Aorta (tissue), 5 donors: ENCODE measurements around the gene ZNF273. TPM values are rescaled to one million over a fixed set of nuclear protein-coding genes. Genes with fewer than 3 reads are reported as not detected.
"Not testable (repeated sequence)": the region's sequence is repeated elsewhere in the genome, so short reads cannot be mapped to it uniquely, and the experiment has no call there.

Experiments used
- ATAC-seq: fragments of 200-7000 bp; cut with Tn5 transposase; one replicate; pipeline ENCODE4 v1.9.1; 2022; ENCODE audit warnings: moderate library complexity; ENCODE audit not compliant: low FRiP score
- DNase-seq, 2 donors: peaks; one replicate each; pipeline ENCODE4 v3.0.0-alpha.2; 2020
- H3K27ac ChIP-seq, 2 donors: one replicate each; pipeline ENCODE4 v1.5.1; 2013; ENCODE audit warnings: low read length in 2 of 2, mild to moderate bottlenecking in 2 of 2, moderate library complexity in 2 of 2, control low read depth in 1 of 2, inconsistent platforms in 1 of 2, low read depth in 1 of 2
- H3K27me3 ChIP-seq, 2 donors: one replicate each; pipeline ENCODE4 v1.6.1; 2013; ENCODE audit warnings: control low read depth in 1 of 2, low read length in 1 of 2, mild to moderate bottlenecking in 1 of 2, moderate library complexity in 1 of 2; ENCODE audit not compliant: insufficient read depth in 2 of 2, control insufficient read depth in 1 of 2
- H3K36me3 ChIP-seq, 2 donors: one replicate each; pipeline ENCODE4 v1.6.1; 2013; ENCODE audit warnings: control low read depth in 1 of 2, low read length in 1 of 2, mild to moderate bottlenecking in 1 of 2; ENCODE audit not compliant: insufficient read depth in 2 of 2, control insufficient read depth in 1 of 2
- H3K4me1 ChIP-seq, 2 donors: one replicate each; pipeline ENCODE4 v1.6.1; 2013; ENCODE audit warnings: low read length in 2 of 2, control low read depth in 1 of 2, mild to moderate bottlenecking in 1 of 2, moderate library complexity in 1 of 2; ENCODE audit not compliant: insufficient read depth in 2 of 2, control insufficient read depth in 1 of 2
- H3K4me3 ChIP-seq, 2 donors: one replicate each; pipeline ENCODE4 v1.5.1; 2013; ENCODE audit warnings: low read length in 2 of 2, control low read depth in 1 of 2, mild to moderate bottlenecking in 1 of 2
- H3K9me3 ChIP-seq: one replicate; pipeline ENCODE4 v1.6.1; 2013; ENCODE audit warnings: mild to moderate bottlenecking, low read length; ENCODE audit not compliant: control insufficient read depth
- WGBS, 2 donors: extraction: QIAGEN DNeasy Blood & Tissue Kit; methylation state at CpG; one replicate each; pipeline ENCODE4 v1.1.7; 2013; 5-methylcytosine and 5-hydroxymethylcytosine counted together
- intact Hi-C, 2 donors: fragments of 100-400 bp; cut with DNase I; formaldehyde crosslinking; loops; one replicate each; pipeline versions ENCODE4 v1.14.2 to v1.15.0; 2022
- polyA plus RNA-seq, 2 donors: library from polyadenylated mRNA; stranded (reverse); fragments of 200-250 nt; gene quantifications; one replicate each; pipeline ENCODE4 v1.2.3, GENCODE V29; 2013
- total RNA-seq, 2 donors: library from RNA; stranded (reverse); fragmentation: NEBNext Ultra II Directional; extraction: Animal tissue kit (Norgen Biotek cat#: 25700); gene quantifications; one replicate each; pipeline ENCODE4 v1.2.1, GENCODE V29; 2021
- donor health status: healthy with polysubstance abuse.
- donor health status: Bipolar disorder and iron deficiency.
- donor health status: DM: no; HTN: no; CAD: no.
- donor health status: DM: no; HTN: no; CAD: no.
- donor health status: DM: yes; HTN: yes; CAD: no.

ZNF273 gene
- total and polyA plus RNA-seq, 4 donors: 1.9 to 15.7 (median 5.3) TPM

DNA sequence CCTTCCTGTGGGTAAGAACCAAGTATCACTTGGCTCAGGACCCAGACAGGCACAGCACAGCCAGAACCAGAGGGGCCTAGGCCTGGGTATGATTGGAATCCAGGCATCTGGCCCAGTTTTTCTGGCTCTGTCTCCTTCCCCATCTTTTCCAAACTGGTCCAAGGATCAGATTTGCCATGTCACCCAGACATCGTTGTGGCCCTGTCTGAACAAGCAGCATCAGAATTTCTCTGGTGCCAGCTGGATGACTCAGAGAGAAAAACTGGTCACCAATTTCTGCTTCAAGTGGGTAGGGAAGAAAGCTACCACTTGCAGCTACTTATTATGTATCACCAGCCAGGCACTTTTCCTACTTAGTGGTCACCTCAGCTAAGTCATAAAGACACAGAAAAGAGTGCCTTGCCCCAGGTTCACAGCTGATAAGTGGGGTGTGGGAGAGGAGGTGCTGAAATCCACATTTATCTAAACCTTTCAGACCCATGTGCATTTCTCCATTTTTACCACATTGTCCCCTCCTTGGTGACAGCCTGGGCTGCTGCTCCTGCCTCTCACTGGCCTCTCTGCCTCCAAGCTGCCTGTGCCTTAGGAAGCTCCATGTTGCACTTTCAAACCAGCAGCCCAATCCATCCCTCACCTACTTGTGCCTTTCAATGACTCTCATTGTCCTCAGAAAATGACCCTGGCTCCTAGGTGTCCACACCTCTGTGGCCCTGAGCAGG lies 11.6 kb upstream of the ZNF273 start:
- DNase-seq, H3K27me3 ChIP-seq, intact Hi-C loops, H3K36me3 ChIP-seq, H3K4me1 ChIP-seq, H3K4me3 ChIP-seq, H3K9me3 ChIP-seq, ATAC-seq: not testable (repeated sequence)
- 0 to 4% methylated on average over 1 of the region's 1 CpG for WGBS, 2 donors
- peak overlapping the region in 1 of 2 donors; percentile 55 for H3K27ac ChIP-seq

DNA sequence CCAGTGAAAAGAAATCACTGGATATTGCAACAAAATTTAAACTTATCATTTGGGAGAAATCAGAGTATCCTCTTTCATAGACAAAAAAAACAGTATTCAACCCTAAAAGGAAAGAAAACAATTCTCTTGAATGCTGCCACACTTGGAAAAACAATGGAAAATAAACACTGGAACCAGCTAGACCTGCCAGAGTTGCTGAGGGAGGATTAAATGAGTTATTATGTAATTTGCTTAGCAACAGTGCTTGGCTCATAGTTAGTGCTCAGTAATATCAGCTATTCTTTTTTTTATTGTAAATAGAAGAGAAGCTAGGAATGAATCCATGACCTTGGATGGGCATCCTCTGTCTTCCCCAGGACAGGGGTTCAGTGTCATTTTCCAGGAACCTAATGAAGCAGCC lies 11.0 kb upstream of the ZNF273 start:
- DNase-seq (no peak), ATAC-seq (no peak)
- Histone ChIP-seq H3K27me3 (no peaks in the 10 kb centered on the region), H3K27ac (no peak overlapping the region), H3K4me3 (no peak overlapping the region), H3K36me3 (no peaks in the 10 kb centered on the region), H3K4me1 (peaks cover 0 to 2% of the 10 kb centered on the region in 2 donors), H3K9me3 (no peaks in the 10 kb centered on the region)
- intact Hi-C loops: no loop called here

DNA sequence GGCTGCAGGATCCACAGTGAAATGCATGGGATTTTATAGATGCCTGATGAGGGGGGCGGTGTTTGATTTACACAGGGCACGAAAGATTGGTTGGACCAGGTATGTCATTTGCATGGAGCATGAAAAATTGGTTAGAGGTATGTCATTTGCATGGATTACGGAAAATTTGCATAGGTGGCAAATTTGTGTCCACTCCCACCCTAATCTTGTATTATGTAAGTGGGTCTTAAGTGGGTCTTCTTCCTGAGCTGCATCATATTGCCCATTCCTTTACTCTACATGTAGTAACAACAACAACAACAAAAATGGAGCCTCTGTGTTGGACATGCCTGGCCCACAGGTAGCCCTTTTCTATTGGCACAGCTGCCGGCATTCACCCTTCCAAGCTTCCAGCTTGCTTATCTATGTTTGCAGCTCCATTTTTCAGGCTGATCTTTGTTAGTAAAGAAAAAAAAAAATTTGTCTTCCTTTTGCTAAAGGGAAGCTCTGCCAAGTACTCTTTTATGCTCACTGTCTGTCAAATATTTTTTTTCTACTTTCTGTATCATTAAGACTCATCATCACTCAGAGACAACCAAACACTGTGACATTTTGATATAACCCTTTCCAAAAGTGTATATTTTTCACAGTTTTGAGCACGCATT lies 10.3 kb upstream of the ZNF273 start:
- no peak for DNase-seq
- Histone ChIP-seq H3K27me3 (no peaks in the 10 kb centered on the region), H3K27ac (no peak overlapping the region), H3K4me3 (no peak overlapping the region), H3K36me3 (no peaks in the 10 kb centered on the region), H3K9me3 (no peaks in the 10 kb centered on the region), H3K4me1 (peaks cover 0 to 2% of the 10 kb centered on the region in 2 donors)
- WGBS, 2 donors: 88 to 92% methylated on average over 5 of the region's 5 CpGs
- intact Hi-C loops: no loop called here
- no peak for ATAC-seq

DNA sequence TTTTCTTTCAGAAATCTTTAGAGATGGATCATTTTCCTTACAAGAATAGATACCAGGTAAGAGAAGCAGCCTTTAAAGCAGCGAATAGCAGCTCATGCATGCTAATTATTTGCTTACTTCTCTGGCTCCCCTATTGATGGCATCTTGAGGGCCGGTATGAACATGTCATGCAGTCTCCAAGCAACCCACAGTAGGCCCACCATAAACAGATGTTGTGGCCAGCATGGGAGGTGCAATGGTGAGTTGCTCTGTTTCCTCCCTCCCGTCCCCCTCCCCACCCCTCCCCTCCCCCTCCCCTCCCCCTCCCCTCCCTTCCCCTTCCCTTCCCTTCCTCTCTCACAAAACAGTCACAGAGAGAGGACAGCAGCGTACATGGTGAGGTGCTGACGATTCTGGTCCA lies 9.7 kb upstream of the ZNF273 start:
- Histone ChIP-seq H3K4me1 (peaks cover 0 to 2% of the 10 kb centered on the region in 2 donors), H3K36me3 (no peaks in the 10 kb centered on the region), H3K27me3 (no peaks in the 10 kb centered on the region), H3K4me3 (no peak overlapping the region), H3K9me3 (no peaks in the 10 kb centered on the region), H3K27ac (no peak overlapping the region)
- intact Hi-C loops: no loop called here
- 80 to 81% methylated on average over 5 of the region's 5 CpGs for WGBS, 2 donors
- no peak for DNase-seq
- no peak for ATAC-seq

DNA sequence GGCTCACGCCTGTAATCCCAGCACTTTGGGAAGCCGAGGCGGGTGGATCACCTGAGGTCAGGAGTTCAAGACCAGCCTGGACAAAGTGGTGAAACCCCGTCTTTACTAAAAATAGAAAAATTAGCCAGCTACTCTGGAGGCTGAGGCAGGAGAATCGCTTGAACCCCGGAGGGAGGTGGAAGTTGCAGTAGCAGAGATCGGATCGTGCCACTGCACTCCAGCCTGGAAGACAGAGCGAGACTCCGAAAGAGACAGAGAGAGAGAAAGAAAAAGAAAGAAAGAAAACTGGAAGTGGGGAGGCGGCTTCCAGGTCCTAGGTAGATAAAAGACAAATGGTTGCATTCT lies 640 bp upstream of the ZNF273 start:
- H3K27me3 ChIP-seq, H3K4me3 ChIP-seq, H3K4me1 ChIP-seq, ATAC-seq, DNase-seq, H3K27ac ChIP-seq, H3K36me3 ChIP-seq, H3K9me3 ChIP-seq: not testable (repeated sequence)
- WGBS, 2 donors: 58% methylated on average over 11 of the region's 11 CpGs
- intact Hi-C loops: loop anchor here in 1 of 2 donors (10.0 kb wide), 1 partner anchor 238 kb away; the partner anchor contains the start of gene ZNF107

DNA sequence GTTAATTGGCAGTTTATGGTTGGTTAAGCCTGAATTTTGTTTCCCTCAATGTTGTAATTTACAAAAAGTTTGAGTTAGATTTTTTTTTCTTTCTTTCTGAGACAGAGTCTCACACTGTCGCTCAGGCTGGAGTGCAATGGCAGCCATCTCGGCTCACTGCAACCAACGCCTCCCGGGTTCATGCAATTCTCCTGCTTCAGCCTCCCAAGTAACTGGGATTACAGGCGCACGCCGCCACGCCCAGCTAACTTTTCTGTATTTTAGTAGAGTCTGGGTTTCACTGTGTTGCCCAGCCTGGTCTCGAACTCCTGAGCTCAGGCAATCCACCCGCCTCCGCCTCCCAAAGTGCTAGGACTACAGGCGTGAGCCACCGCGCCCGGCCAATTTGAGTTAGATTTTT lies 935 bp downstream of the ZNF273 start:
- WGBS, 2 donors: 89 to 91% methylated on average over 15 of the region's 15 CpGs
- peak overlapping the region; percentile 70 to 87 for H3K4me3 ChIP-seq
- intact Hi-C loops: loop anchor here in 1 of 2 donors (10.0 kb wide), 1 partner anchor 239 kb away; the partner anchor contains the start of gene ZNF107
- H3K4me1 ChIP-seq: no peaks in the 10 kb centered on the region
- ATAC-seq: no peak
- no peaks in the 10 kb centered on the region for H3K36me3 ChIP-seq
- no peaks in the 10 kb centered on the region for H3K9me3 ChIP-seq
- no peak overlapping the region for H3K27ac ChIP-seq
- DNase-seq: no peak
- H3K27me3 ChIP-seq: no peaks in the 10 kb centered on the region

DNA sequence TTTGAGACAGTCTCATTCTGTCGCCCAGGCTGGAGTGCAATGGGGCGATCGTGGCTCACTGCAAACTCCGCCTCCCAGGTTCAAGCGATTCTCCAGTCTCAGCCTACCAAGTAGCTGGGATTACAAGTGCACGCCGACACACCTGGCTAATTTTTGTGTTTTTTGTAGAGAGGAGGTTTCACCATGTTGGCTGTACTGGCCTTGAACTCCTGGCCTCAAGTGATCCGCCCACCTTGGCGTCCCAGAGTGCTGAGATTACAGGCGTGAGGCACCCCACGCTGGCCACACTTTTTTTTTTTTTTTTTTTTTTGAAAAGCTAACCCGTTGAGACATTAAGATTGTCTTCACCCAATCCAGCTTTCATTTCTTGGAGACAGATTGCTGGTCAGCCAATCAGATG lies 2.1 kb downstream of the ZNF273 start:
- no peaks in the 10 kb centered on the region for H3K36me3 ChIP-seq
- WGBS, 2 donors: 78 to 86% methylated on average over 12 of the region's 12 CpGs
- no peak overlapping the region for H3K4me3 ChIP-seq
- no peaks in the 10 kb centered on the region for H3K27me3 ChIP-seq
- H3K9me3 ChIP-seq: no peaks in the 10 kb centered on the region
- DNase-seq (no peak), ATAC-seq (no peak)
- no peaks in the 10 kb centered on the region for H3K4me1 ChIP-seq
- H3K27ac ChIP-seq: no peak overlapping the region
- intact Hi-C loops: loop anchor here in 1 of 2 donors (10.0 kb wide), 1 partner anchor 240 kb away; the partner anchor contains the start of gene ZNF107

DNA sequence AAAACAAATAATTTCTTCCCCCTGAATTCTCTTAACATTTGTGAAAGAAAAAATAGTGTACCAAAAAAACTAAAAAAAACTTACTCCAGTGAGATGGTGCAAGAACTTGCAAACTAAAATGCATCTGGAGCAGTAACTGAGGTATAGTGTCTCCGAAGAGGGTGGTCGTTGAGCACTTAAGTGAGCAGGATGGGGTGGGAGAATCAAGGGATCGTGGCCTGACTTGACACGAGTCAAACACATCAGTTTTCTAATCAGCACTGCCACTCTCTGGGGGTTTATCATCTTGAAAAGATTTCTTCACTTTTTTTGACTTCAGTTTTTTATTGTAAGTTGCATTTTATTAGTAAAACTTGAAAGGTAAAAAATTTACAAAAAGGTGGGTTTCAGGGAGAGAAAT lies 2.5 kb downstream of the ZNF273 start:
- Histone ChIP-seq H3K9me3 (no peaks in the 10 kb centered on the region), H3K27ac (no peak overlapping the region), H3K4me3 (no peak overlapping the region), H3K4me1 (no peaks in the 10 kb centered on the region), H3K36me3 (no peaks in the 10 kb centered on the region), H3K27me3 (no peaks in the 10 kb centered on the region)
- intact Hi-C loops: loop anchor here in 1 of 2 donors (10.0 kb wide), 1 partner anchor 241 kb away; the partner anchor contains the start of gene ZNF107
- DNase-seq (no peak), ATAC-seq (no peak)
- 71 to 80% methylated on average over 4 of the region's 4 CpGs for WGBS, 2 donors
